ENCODE measurements around the gene BCL2L13. TPM values are rescaled to one million over a fixed set of nuclear protein-coding genes. Genes with fewer than 3 reads are reported as not detected.

The BCL2L13 gene
- total RNA-seq, 4 donors from 2014 or later, result 65.9 to 205 (median 143) TPM

- no peak for TF ChIP-seq CTCF (IDR thresholded peaks at IDR 0.05; ENCODE audit: low read depth)
Measured at GRCh38 chr22:17648569-17648968, 10.0 kb downstream of the BCL2L13 start.

GRCh38 chr22:17655289-17655688 lies 16.7 kb downstream of the BCL2L13 start:
- no peak for TF ChIP-seq CTCF (IDR thresholded peaks at IDR 0.05; ENCODE audit: low read depth)

GRCh38 chr22:17656870-17657395 lies 18.4 kb downstream of the BCL2L13 start:
- no peak for TF ChIP-seq CTCF (IDR thresholded peaks at IDR 0.05; ENCODE audit: low read depth)

GRCh38 chr22:17664414-17665055 lies 26.0 kb downstream of the BCL2L13 start:
- no peak for TF ChIP-seq CTCF (IDR thresholded peaks at IDR 0.05; ENCODE audit: low read depth)

- no peak for TF ChIP-seq CTCF (IDR thresholded peaks at IDR 0.05; ENCODE audit: low read depth)
Measured at GRCh38 chr22:17665248-17665647, 26.7 kb downstream of the BCL2L13 start.

- TF ChIP-seq CTCF (IDR thresholded peaks at IDR 0.05; ENCODE audit: low read depth), result no peak
Measured at GRCh38 chr22:17665854-17666253, 27.3 kb downstream of the BCL2L13 start.

- TF ChIP-seq CTCF (IDR thresholded peaks at IDR 0.05; ENCODE audit: low read depth), result no peak
Measured at GRCh38 chr22:17672417-17672991, 33.9 kb downstream of the BCL2L13 start.

Measured in subcutaneous adipose tissue (tissue), 4 donors.